Breast epithelium (tissue), 4 donors: ENCODE data around the gene PSD. TPM values are rescaled to one million over a fixed set of nuclear protein-coding genes. Genes with fewer than 3 reads are reported as not detected.

Source experiments
- DNase-seq, 2 donors: peaks; one replicate each; pipeline ENCODE4 v3.0.0-alpha.2; 2019; ENCODE audit warnings: low spot score in 2 of 2
- H3K27ac ChIP-seq, 2 donors: fragments of 200-600 bp; sonication (generic) in 1 of 2; one replicate each; pipeline ENCODE4 v1.5.1; 2016 to 2019; ENCODE audit warnings: mild to moderate bottlenecking in 1 of 2
- H3K27me3 ChIP-seq, 2 donors: fragments of 200-600 bp; sonication (generic) in 1 of 2; one replicate each; pipeline versions ENCODE4 v1.5.1 to v1.6.0; 2017 to 2019; ENCODE audit warnings: control low read depth in 1 of 2, mild to moderate bottlenecking in 1 of 2
- H3K36me3 ChIP-seq: fragments of 200-600 bp; one replicate; pipeline ENCODE4 v1.5.1; 2019
- H3K4me1 ChIP-seq, 2 donors: fragments of 200-600 bp; sonication (generic); one replicate each; pipeline ENCODE4 v1.5.1; 2016 to 2019; ENCODE audit warnings: control low read depth in 1 of 2
- H3K4me3 ChIP-seq, 3 donors: fragments of 200-600 bp; sonication (generic); 1 replicate in 2 of 3; 2 replicates in 1 of 3; pipeline ENCODE4 v1.5.1; 2016 to 2019; ENCODE audit warnings: mild to moderate bottlenecking in 3 of 3, moderate library complexity in 2 of 3
- H3K9me3 ChIP-seq, 2 donors: fragments of 200-600 bp; sonication (generic) in 1 of 2; one replicate each; pipeline ENCODE4 v1.5.1; 2016 to 2019; ENCODE audit warnings: control low read depth in 1 of 2
- CTCF ChIP-seq, 3 donors: fragments of 450-650 bp; IDR thresholded peaks; one replicate each; pipeline ENCODE4 v1.5.1; 2016 to 2017; ENCODE audit warnings: antibody characterized with exemption in 3 of 3, mild to moderate bottlenecking in 3 of 3, moderate library complexity in 3 of 3
- POLR2A ChIP-seq: fragments of 450-650 bp; IDR thresholded peaks from one replicate; pipeline ENCODE4 v1.6.1; 2016; ENCODE audit warnings: antibody characterized with exemption, mild to moderate bottlenecking, moderate library complexity
- POLR2AphosphoS5 ChIP-seq, 3 donors: sonication (generic); formaldehyde crosslinking; IDR thresholded peaks; one replicate each; pipeline ENCODE4 v1.6.1; 2017; ENCODE audit warnings: antibody characterized with exemption in 3 of 3
- intact Hi-C: fragments of 100-400 bp; cut with DNase I; formaldehyde crosslinking; loops from one replicate; pipeline ENCODE4 v1.15.1; 2023; ENCODE audit warnings: low total_unique reads
- total RNA-seq, 3 donors: library from RNA; depleted of rRNA; stranded (reverse); fragments of >200 nt; gene quantifications; one replicate each; pipeline ENCODE4 v1.1.0, GENCODE V29; 2016

Gene PSD
- total RNA-seq, 3 donors from 2014 or later = 0.96 to 13.4 (median 6.3) TPM

GRCh38 chr10:102367441-102367840, 51.1 kb downstream of the PSD start:
- no peak for DNase-seq
- H3K27me3 ChIP-seq = no peaks in the 10 kb centered on the region
- no peak overlapping the region for H3K4me3 ChIP-seq
- TF ChIP-seq CTCF (IDR thresholded peaks at IDR 0.05) = no peak
- TF ChIP-seq POLR2AphosphoS5 (IDR thresholded peaks at IDR 0.05) = no peak
- no peak for TF ChIP-seq POLR2A
- H3K36me3 ChIP-seq = peaks cover 43% of the 10 kb centered on the region
- peak overlapping the region in 1 of 2 donors; percentile 19 for H3K27ac ChIP-seq
- no peaks in the 10 kb centered on the region for H3K4me1 ChIP-seq
- intact Hi-C loops = no loop called here
- H3K9me3 ChIP-seq = peaks cover 0 to 4% of the 10 kb centered on the region in 2 donors

GRCh38 chr10:102358712-102359382, 59.7 kb downstream of the PSD start:
- TF ChIP-seq CTCF (IDR thresholded peaks at IDR 0.05) = no peak
- TF ChIP-seq POLR2AphosphoS5 (IDR thresholded peaks at IDR 0.05) = no peak
- no peak for TF ChIP-seq POLR2A
- H3K4me3 ChIP-seq = no peak overlapping the region
- H3K27me3 ChIP-seq = no peaks in the 10 kb centered on the region
- H3K9me3 ChIP-seq = no peaks in the 10 kb centered on the region
- H3K27ac ChIP-seq = no peak overlapping the region
- intact Hi-C loops = no loop called here
- DNase-seq = no peak
- peaks cover 31% of the 10 kb centered on the region for H3K36me3 ChIP-seq
- no peaks in the 10 kb centered on the region for H3K4me1 ChIP-seq

- intact Hi-C loops = no loop called here
- H3K36me3 ChIP-seq = peaks cover 12% of the 10 kb centered on the region
- no peaks in the 10 kb centered on the region for H3K9me3 ChIP-seq
- no peak for DNase-seq
- no peaks in the 10 kb centered on the region for H3K27me3 ChIP-seq
- no peaks in the 10 kb centered on the region for H3K4me1 ChIP-seq
- no peak overlapping the region for H3K4me3 ChIP-seq
- no peak for TF ChIP-seq POLR2A
- no peak for TF ChIP-seq POLR2AphosphoS5 (IDR thresholded peaks at IDR 0.05)
- TF ChIP-seq CTCF (IDR thresholded peaks at IDR 0.05) = no peak
- H3K27ac ChIP-seq = no peak overlapping the region
These were observed 64.1 kb downstream of the PSD start for GRCh38 chr10:102354451-102354850.

Other genes with a start within 250 kb of the PSD start
- gene ELOVL3, start 192.5 kb downstream of the PSD start, total RNA-seq = 1 to 10 TPM in 1 of 3 donors, under 1 TPM in 2; 0.66 to 2.2 (median 0.88) TPM
- gene PITX3, start 177.3 kb downstream of the PSD start, total RNA-seq = not detected
- 10 to 100 TPM; 25.8 to 32.1 (median 25.9) TPM for gene GBF1, start 173.3 kb downstream of the PSD start, total RNA-seq
- 10 to 100 TPM; 11.0 to 21.0 (median 18.9) TPM for gene NFKB2, start 23.1 kb downstream of the PSD start, total RNA-seq
- 10 to 100 TPM; 16.8 to 24.8 (median 21.0) TPM for gene FBXL15, start 2.1 kb upstream of the PSD start, total RNA-seq
- 10 to 100 TPM; 49.8 to 54.4 (median 50.3) TPM for gene CUEDC2, start 13.8 kb upstream of the PSD start, total RNA-seq
- under 1 TPM in 2 of 3 donors, not detected in 1; 0.33 to 0.59 TPM for gene C10orf95, start 32.8 kb upstream of the PSD start, total RNA-seq
- gene ACTR1A, start 83.9 kb upstream of the PSD start, total RNA-seq = 100 to 1,000 TPM in 1 of 3 donors, 10 to 100 TPM in 2; 84.9 to 110 (median 92.5) TPM
- 1 to 10 TPM; 6.2 to 9.1 (median 8.6) TPM for gene SUFU, start 85.2 kb upstream of the PSD start, total RNA-seq
- 100 to 1,000 TPM in 1 of 3 donors, 10 to 100 TPM in 2; 74.6 to 128 (median 88.8) TPM for gene TRIM8, start 225.7 kb upstream of the PSD start, total RNA-seq